HCT116 (cell line): Measurements from ENCODE around the gene SYNGR3.

ENCODE experiments used
- CEBPB ChIP-seq: IDR thresholded peaks from 2 replicates; pipeline ENCODE4 v1.6.1; 2012; ENCODE audit warnings: low read depth
- CTCF ChIP-seq, 3 experiments: fragments of 200-600 bp in 1 of 3; sonication (generic) in 1 of 3; IDR thresholded peaks in 2 of 3; conservative IDR thresholded peaks in 1 of 3; 2 replicates each; pipeline ENCODE4 v1.5.1; 2012 to 2017; ENCODE audit warnings: low read depth in 2 of 3, low read length in 2 of 3, antibody characterized with exemption in 1 of 3, borderline replicate concordance in 1 of 3, control low read depth in 1 of 3, mild to moderate bottlenecking in 1 of 3, mixed read lengths in 1 of 3, mixed run types in 1 of 3, moderate library complexity in 1 of 3; ENCODE audit not compliant: insufficient read depth in 1 of 3
- EZH2 ChIP-seq: fragments of 200-600 bp; sonication (generic); IDR thresholded peaks from 2 replicates; pipeline ENCODE4 v1.6.1; 2017; ENCODE audit warnings: antibody characterized with exemption, mixed run types
- EZH2phosphoT487 ChIP-seq: fragments of 200-600 bp; IDR thresholded peaks from 2 replicates; pipeline ENCODE4 v1.6.1; 2018; ENCODE audit warnings: antibody characterized with exemption, borderline replicate concordance
- MAX ChIP-seq: IDR thresholded peaks from 2 replicates; pipeline ENCODE4 v1.6.1; 2012
- POLR2A ChIP-seq: IDR thresholded peaks from 2 replicates; pipeline ENCODE4 v1.7.0; 2011; ENCODE audit warnings: borderline replicate concordance; ENCODE audit not compliant: insufficient read depth, insufficient read length; ENCODE audit errors: extremely low read depth
- POLR2AphosphoS5 ChIP-seq: IDR thresholded peaks from 2 replicates; pipeline ENCODE4 v1.6.1; 2011; ENCODE audit warnings: mild to moderate bottlenecking, low read depth, low read length, moderate library complexity
- RAD21 ChIP-seq: IDR thresholded peaks from 2 replicates; pipeline ENCODE4 v1.6.1; 2012; ENCODE audit warnings: low read depth, mild to moderate bottlenecking
- SIN3A ChIP-seq: IDR thresholded peaks from 2 replicates; pipeline ENCODE4 v1.6.1; 2012; ENCODE audit warnings: low read depth
- SP1 ChIP-seq: IDR thresholded peaks from 2 replicates; pipeline ENCODE4 v1.6.1; 2012; ENCODE audit warnings: low read depth
- SRF ChIP-seq: IDR thresholded peaks from 2 replicates; pipeline ENCODE4 v1.6.1; 2012; ENCODE audit warnings: low read depth
- TCF7L2 ChIP-seq: IDR thresholded peaks from 2 replicates; pipeline ENCODE4 v1.7.0; 2011; ENCODE audit warnings: borderline replicate concordance, inconsistent platforms; ENCODE audit not compliant: insufficient read depth, insufficient read length; ENCODE audit errors: extremely low read depth
- YY1 ChIP-seq: IDR thresholded peaks from 2 replicates; pipeline ENCODE4 v1.6.1; 2011; ENCODE audit warnings: low read length, low read depth, moderate library complexity, mild to moderate bottlenecking; ENCODE audit not compliant: insufficient replicate concordance; ENCODE audit errors: extremely low read depth
- ZBTB33 ChIP-seq: IDR thresholded peaks from 2 replicates; pipeline ENCODE4 v1.6.1; 2011; ENCODE audit warnings: mild to moderate bottlenecking, low read length, moderate library complexity; ENCODE audit not compliant: insufficient replicate concordance; ENCODE audit errors: extremely low read depth

GRCh38 chr16:2022723-2023091, 32.9 kb downstream of the SYNGR3 start:
- TF ChIP-seq EZH2 (no peak), EZH2phosphoT487 (no peak), YY1 (no peak), CTCF (IDR thresholded peaks at IDR 0.05 in 2 of 3, conservative IDR thresholded peaks at IDR 0.05 in 1 of 3; ENCODE audit: borderline replicate concordance in 1 of 3, insufficient read depth in 1 of 3, low read depth in 2 of 3, low read length in 2 of 3) (no peak), ZBTB33 (no peak), RAD21 (no peak), SIN3A (no peak), POLR2A (no peak), SRF (no peak), TCF7L2 (no peak), CEBPB (no peak), POLR2AphosphoS5 (no peak), MAX (no peak), SP1 (no peak)
